ENCODE measurements around the gene MRPS25.

MRPS25 gene

DNA sequence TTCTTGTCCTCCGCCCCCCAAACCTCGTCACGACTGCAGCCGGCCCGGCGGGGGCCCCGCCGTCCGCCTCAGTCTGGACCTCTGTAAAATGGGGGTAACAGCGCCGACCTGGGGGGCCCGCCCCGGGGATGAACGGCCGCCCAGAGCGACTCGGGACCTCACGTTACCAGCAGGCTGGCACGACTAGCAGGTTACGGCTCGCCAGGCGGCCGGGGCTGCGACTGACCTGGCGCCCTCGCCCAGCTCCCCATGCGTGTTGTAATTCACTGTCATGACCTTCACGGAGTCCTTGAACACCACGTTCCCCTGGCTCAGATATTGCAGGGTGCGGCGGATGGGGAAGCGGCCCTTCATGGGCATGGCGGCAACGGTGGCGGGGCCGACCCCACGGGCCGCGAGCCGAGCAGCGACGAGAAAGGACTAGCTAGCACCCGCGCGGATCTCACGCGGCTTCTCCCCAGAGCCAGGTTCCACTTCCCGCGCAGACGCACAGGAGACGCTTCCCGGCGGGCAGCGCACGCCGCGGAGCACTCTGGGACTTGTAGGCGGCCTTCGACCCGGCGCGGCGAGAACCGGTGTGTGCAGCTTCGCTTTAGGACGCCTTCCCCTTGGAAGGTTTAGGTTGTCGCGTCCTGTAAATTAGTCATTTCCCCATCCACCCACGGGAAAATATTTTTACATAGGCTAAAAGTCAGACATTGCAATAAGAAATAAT, at the start of gene MRPS25:
Gene MRPS25 (minus strand): TSS at position 481 of the 715 bp plus-strand sequence. CDS start 121 bp downstream, at position 360.
- in situ Hi-C loops (cut with MboI; ENCODE audit: low sequenced_read_pairs): no loop called here

DNA sequence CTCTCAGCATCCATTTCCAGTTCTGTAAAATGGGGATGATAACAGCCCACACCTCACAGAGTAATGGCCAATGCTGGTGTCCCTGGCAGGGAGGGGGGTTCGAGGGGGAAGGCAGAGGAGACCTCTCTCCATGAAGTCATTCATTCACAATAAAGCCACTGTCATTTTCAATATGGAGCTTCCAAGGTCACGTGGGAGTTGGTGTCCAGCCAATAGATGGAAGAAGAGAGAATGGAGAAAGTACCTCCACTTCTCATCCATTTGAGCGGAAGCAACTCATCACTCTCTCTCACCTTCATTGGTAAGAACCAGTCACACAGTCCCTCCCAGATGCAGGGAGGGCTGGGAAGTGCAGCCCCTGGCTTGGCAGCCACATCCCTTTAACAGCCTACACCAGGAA, 48.8 kb upstream of the MRPS25 start:
- in situ Hi-C loops (cut with MboI; ENCODE audit: low sequenced_read_pairs): no loop called here

DNA sequence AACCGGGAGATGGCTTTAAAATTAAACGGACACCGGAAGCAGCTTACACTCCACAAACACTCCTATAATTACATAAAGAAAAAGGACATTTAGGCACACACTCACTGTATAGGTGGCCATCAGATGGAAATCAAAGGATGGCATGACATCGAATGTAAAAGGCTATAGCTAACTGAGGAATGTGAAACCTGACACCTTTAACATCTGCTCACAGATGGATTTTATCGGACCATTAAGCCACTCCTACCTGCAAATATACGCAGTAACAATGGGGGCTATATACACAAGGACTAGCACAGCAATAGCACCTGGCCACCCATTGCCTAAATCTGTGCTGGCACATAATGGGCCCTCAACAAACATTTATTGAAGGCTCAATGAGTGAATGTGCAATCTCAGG, 48.4 kb upstream of the MRPS25 start:
- in situ Hi-C loops (cut with MboI; ENCODE audit: low sequenced_read_pairs): no loop called here

DNA sequence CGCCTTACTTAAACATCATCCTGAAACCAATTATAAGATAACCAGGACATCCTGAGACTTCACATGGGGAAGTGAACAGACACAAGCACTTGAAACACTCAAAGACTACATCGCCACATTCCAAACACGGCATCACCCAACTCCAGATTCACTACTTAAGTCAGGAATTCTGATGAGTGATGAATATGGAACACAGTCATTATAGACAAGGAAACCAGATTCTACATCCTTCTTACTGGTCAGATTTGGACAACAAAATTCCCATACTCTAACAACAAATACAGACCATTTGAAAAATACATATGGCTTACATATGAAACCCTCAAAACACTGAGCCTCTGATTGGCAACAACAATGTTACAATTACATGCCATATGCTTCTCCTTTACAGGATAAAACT, 46.9 kb upstream of the MRPS25 start:
- in situ Hi-C loops (cut with MboI; ENCODE audit: low sequenced_read_pairs): no loop called here

DNA sequence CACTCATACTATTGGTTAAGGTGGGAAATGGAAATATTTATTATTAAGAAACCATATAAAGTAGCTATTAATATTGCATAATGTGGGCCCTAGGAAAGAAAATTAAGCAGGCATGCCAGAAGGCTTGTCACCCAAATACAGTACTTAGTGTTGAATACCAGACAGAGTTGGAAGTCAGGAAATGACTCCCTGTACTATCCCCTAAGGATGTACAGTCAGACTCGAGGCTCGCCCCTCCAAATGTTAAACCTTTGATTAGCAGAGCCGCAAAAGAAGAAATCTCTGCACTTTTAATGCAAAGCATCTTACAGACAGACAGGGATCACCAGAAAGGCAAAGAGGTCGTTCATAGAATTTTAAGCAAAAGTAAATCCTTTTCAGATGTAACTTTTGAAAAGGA, 45.1 kb upstream of the MRPS25 start:
- in situ Hi-C loops (cut with MboI; ENCODE audit: low sequenced_read_pairs): no loop called here

DNA sequence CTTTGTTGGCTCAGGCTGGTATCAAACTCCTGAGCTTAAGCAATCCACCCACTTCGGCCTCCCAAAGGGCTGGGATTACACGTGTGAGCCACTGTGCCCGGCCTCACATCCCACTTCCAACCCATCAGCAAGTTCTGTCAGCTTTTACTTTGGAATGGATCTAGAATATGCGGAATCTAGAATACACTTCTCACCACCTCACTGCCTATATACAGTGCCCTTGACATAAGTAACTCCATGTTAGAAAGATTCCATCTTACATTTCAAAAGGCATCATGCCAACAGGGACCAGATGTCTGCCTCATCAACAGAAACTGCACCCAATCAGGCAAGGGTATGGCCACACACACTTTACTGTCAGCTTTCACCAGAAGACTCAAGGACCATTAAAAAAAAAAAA, 43.8 kb upstream of the MRPS25 start:
- in situ Hi-C loops (cut with MboI; ENCODE audit: low sequenced_read_pairs): no loop called here

DNA sequence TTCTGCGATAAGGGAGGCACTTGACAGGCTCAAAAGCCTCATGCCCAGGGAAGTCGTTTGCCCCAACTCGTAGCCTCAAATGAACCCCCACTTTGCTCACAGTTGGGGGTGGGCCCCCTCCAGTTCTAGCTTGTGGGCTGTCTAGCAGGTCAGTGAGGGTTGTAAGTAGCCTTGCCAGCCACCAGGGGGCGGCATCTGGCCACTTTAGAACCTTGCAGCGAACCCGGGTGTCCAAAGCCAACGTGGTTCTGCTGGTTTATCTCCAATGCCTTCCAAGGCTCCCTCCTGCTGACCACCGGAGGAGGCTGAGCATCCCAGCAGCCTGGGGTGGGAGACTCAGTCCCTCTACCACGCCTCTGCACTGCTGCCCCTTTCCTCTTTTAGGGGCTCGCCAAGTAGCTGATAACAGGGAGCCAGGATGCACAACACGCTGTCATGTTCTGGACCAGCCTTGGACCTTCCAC, 43.0 kb upstream of the MRPS25 start:
- in situ Hi-C loops (cut with MboI; ENCODE audit: low sequenced_read_pairs): no loop called here

DNA sequence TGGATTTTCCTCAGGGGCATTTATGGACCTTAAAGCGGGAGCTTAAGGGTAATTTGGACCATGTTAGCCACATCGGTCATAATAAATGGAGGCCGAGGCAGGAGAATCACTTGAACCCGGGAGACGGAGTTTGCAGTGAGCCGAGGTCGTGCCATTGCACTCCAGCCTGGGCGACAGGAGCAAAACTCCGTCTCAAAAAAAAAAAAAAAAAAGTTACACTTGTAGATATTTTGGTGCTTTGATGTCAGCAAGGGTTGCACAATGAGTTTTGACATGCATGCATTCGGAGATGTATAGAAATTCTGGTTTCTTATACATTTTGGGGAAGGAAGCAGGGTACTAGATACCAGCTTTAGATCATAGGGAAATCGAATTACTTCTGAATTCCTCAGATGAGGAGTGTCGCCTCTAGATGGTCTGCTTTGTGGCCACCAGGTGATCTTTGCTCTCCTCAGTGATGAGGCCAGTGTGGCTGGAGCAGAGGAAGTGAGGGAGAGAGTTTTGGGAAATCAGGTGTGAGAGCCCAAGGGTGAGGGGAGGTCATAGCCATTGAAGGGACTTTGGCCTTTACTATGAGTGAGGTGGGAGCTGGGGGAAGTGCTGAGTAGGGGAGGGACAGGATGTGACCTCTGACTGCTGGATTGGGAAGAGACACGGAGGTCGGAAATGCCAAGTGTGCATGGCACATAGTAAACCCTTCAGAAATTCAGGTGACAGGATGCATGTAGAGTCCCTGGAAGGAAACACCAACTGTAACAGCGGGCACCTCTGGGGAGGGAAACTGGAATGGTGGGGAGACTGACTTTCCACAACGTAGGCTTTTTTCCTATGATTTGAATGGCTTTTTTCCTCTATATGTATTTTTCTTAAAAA, 42.2 kb upstream of the MRPS25 start:
- in situ Hi-C loops (cut with MboI; ENCODE audit: low sequenced_read_pairs): no loop called here

DNA sequence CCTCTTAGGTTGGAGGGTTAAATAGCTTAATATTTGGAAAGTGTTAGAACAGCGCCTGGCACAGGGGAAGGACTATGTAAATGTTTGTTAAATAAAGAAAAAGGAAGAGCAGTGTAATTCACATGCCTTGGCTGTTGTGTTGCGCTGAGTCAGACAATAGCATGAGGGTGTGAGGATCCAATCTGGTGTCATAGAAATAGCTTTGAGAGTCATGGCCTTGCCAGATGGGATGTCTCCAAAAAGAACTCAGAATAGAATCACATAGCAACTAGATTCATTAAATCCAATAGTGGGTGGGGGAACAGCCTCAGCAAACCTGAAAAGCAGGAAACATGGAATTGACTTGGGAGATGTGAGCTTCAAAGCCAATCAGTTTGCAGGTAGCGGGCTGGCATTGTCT, 37.7 kb upstream of the MRPS25 start:
- in situ Hi-C loops (cut with MboI; ENCODE audit: low sequenced_read_pairs): no loop called here

DNA sequence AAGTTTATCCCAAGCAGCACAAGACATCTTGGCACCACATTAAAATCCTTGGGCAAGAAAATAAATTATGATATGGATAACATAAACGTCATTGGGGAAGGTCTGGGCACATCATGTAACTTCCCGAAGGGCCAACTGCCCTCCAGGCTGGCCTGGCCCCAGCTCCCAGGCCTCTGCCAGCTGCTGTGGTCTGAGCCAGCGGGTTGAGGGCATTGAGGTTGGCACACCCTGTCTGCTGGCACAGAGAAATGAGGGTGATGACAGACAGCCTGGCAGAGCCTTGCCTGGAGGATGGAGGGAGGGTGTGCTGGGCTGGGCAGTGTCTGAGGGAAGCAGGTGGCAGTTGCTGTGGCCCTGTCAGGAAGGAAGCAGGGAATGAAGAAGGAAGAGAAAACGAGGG, 37.1 kb upstream of the MRPS25 start:
- in situ Hi-C loops (cut with MboI; ENCODE audit: low sequenced_read_pairs): no loop called here

DNA sequence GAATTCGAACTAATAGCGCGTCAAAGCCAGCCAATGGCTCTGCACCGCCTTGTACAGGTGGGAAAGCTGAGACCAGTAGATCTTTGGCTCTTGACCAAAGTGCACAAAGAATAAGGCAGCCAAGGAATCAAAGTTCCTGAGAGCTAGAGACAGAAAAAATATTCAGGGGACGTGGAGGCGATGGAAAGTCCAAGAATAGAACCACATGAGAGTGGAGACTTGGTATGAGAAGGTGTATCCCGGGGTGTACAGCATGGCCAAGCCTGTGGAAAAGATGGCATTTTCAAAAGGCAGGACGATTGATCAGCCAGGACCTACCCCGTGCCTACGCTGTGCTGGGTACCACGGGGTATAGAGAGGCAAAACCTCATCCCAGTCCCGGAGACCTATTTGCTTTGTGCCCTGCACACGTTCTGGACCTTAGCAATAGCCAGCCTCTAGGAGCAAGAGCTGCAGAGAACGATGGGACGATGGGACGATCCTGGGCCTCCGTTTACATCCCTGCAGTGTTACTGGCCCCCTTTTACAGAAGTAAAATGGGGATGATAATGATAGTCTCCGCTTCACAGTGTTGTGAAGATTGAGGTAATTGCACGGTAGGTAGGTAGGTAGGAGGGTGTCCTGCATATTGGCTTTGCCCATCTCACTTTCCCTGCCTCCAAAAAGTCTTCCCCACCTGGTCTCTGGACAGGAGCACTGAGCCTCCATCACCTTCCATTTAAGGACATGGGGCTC, 34.4 kb upstream of the MRPS25 start:
- in situ Hi-C loops (cut with MboI; ENCODE audit: low sequenced_read_pairs): no loop called here

DNA sequence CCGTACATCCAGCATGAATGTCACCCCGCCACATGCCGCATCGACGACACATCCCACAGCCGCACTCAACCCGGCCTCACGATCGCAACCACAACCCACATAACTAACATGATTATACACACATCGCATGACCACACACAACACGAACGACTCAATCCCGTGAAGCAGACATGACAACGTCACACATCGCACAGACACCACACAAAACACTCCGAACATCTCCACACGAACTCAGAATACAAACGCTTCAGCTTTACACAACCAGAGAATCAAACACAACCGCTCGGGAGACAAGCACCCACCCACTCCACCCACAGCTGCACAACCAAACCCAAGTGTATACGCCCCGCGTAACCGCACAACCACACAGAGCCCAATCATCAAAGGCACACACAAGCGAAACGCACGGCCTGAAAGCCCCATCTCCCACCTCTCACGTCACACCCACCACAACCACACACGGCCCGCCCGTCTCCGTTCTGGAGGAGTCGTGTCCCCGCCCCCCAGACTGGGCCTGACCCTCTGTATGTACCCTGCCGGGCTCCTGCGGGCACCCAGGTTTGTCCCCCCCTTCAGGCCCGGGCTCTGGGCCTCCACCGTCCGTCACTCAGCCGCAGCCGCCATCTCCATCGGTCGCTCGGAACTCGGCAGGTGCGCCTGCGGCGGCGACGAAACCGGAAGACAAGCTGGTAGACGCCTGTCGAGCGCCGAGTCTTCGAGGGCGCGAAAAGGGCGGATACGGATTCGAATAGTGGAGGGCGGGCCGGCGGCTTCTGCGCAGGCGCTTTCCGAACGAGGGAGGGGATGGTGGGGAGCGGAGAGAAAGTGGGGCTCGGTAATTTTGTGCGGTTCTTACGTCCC, 33.6 kb upstream of the MRPS25 start, which contains the start of gene RBSN:
Gene RBSN (minus strand): TSS at position 646 of the 861 bp plus-strand sequence. CDS start 3,028 bp downstream, outside the sequence.
- in situ Hi-C loops (cut with MboI; ENCODE audit: low sequenced_read_pairs): no loop called here

DNA sequence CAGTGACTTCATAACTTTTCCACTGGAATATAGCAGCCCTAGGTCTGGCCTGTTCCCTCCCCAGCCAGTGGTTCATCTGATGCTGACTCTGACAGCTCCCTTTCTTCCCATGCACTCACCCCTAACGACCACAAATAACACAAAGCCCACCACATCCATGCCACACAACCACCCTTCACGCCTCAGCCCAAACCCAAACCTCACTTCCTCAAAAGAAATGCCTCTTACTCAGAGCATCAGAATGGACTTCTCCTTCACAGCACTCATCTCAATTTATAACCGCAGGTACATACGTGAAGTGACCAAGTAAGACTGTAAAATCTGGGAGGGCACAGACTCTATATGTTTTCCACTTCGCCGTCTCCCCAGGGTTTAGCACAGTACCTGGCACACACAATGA, 32.8 kb upstream of the MRPS25 start:
- in situ Hi-C loops (cut with MboI; ENCODE audit: low sequenced_read_pairs): no loop called here

DNA sequence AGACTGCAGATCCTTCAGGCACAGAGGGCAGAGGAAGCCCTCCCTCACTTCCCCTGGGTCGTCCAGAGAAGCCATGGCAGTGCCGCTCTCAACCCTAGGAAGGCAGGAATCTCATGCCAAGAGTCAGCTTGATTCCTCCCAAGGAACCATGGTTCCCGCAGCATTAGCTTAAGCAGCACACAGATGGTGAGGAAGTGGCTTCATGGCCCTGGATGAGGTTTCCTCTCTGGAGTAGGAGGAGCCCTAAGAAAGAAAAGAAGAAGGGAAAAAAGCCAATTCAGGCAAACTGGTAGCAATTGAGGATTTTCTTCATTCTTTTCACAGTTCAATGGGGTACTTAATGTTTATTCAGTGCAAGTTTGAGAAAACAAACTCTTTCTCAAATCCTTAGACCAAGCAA, 30.9 kb upstream of the MRPS25 start:
- in situ Hi-C loops (cut with MboI; ENCODE audit: low sequenced_read_pairs): no loop called here

DNA sequence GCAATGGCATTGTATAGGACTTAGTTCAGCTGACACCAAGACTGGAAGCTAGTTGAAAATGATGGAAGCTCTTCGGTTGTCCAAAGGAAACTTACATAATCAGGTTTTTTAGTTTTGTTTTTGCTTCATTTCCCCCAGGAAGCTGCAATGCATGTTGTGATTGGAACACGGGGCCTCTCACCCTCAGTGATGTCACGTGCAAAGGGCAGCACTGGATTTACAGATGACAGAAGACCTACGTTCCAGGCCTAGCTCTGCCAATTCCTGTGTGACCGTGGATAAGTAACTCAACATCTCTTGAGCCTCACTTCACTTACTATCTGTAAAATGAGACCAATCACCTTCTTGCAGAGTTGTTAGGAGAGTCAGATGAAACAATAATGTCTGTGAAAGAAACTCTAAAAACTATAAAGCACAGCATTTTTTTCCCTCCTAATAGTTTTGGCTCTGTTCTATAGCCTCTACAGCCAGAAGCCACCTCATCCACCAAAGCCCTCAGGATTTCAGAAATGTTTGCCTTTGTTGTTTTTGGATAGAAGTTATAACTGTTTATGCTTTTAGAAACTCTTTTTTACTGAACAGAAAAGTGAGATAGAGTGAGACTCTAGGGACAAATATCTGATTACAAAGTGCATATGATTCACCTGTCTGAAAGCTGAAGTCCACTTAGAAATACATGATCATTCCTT, 29.2 kb upstream of the MRPS25 start:
- in situ Hi-C loops (cut with MboI; ENCODE audit: low sequenced_read_pairs): no loop called here

DNA sequence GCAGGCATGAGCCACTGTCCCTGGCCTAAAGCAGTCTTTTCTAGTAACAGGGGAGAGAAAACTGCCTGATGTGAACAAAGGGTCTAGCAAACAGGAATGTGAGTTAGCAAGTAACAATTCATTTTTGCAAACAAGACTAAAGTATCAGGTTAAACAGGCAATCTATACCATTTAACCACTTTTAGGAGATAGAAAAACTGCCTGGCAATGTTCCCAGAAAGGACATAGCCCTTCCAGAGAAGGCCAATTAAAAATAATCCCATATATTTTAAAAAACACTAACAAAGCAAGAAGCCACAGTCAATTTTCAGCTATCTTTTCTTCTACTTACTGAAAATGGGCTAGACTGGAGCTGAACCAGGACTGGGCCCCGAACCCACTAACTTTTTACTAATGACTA, 27.6 kb upstream of the MRPS25 start:
- in situ Hi-C loops (cut with MboI; ENCODE audit: low sequenced_read_pairs): no loop called here

DNA sequence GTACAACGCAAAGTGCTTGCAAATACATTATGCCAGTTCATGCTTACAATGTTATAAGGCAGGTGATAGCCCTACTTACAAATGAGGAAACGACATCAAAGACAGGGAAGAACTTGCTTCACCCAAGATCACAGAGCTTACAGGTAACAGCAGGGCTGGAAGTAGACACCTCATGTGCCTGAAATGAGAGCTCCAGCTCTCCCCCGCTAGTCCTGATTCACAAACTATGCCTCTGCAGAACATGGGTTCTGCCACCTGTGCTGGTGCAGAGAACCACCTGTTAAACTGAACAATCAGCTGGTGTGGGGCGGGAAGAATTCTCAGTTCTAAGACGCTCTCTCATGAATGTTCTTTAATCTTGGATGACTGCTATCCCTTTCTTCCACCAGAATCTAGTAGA, 26.5 kb upstream of the MRPS25 start:
- in situ Hi-C loops (cut with MboI; ENCODE audit: low sequenced_read_pairs): no loop called here

DNA sequence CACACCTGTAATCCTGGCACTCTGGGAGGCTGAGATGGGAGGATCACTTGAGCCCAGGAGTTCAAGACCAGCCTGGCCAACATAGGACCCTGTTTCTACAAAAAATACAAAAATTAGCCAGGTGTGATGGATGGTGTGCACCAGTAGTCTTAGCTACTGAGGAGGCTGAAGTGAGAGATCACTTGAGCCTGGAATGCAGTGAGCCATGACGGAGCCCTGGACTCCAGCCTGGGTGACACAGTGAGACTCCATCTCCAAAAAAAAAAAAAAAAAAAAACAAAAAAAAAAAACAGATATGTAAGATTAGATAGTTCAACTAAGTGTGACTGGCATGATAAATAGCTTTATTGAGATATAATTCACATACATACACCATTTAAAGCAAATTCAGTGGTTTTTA, 24.1 kb upstream of the MRPS25 start:
- in situ Hi-C loops (cut with MboI; ENCODE audit: low sequenced_read_pairs): no loop called here

DNA sequence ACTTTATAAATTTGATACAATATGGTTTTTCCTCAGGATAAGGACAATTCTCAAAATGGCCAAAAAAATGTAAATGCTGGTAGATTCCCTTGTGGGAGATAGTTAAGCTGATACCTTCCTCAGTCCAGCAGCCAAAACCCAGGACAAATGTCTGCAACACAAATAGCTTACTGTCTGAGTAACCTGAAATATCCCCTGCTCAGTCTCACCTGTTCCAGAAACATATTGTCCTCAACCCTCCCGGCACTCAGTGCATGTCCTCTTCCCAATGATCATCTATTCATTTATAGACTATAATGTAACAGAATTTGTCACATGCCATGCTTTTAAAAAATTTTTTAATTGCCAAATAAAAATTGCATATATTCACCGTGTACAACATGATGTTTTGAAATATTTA, 21.6 kb upstream of the MRPS25 start:
- in situ Hi-C loops (cut with MboI; ENCODE audit: low sequenced_read_pairs): no loop called here

DNA sequence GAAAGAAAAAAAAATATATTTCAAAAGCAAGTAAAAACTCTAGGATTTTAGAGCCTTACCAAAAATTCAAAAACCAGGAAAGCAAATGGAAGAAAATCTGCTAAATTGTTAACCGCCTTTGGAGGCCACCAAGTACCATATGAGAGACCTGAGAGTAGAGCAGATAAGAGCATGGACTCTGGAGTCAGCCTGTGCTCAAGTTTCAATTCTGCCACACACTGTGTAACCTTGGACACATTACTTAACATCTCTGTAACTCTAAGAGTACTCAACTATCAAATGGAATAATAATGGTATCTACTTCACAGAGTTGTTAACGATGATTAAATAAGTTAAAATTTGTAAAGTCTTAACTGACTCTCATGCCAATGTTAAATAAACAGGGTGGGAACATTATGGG, 21.1 kb upstream of the MRPS25 start:
- in situ Hi-C loops (cut with MboI; ENCODE audit: low sequenced_read_pairs): no loop called here

Measured in HL-60/S4 treated with phorbol 12-myristate 13-acetate at 8.2 ng/mL for 4 days and 3 days (cell line).